ENCODE measurements around the gene LRIF1. TPM values are rescaled to one million over a fixed set of nuclear protein-coding genes. Genes with fewer than 3 reads are reported as not detected.
"Not testable (repeated sequence)": the region's sequence is repeated elsewhere in the genome, so short reads cannot be mapped to it uniquely, and the experiment has no call there.

The LRIF1 gene, protein sequence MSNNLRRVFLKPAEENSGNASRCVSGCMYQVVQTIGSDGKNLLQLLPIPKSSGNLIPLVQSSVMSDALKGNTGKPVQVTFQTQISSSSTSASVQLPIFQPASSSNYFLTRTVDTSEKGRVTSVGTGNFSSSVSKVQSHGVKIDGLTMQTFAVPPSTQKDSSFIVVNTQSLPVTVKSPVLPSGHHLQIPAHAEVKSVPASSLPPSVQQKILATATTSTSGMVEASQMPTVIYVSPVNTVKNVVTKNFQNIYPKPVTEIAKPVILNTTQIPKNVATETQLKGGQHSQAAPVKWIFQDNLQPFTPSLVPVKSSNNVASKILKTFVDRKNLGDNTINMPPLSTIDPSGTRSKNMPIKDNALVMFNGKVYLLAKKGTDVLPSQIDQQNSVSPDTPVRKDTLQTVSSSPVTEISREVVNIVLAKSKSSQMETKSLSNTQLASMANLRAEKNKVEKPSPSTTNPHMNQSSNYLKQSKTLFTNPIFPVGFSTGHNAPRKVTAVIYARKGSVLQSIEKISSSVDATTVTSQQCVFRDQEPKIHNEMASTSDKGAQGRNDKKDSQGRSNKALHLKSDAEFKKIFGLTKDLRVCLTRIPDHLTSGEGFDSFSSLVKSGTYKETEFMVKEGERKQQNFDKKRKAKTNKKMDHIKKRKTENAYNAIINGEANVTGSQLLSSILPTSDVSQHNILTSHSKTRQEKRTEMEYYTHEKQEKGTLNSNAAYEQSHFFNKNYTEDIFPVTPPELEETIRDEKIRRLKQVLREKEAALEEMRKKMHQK
- total RNA-seq: 4.6 TPM

DNA sequence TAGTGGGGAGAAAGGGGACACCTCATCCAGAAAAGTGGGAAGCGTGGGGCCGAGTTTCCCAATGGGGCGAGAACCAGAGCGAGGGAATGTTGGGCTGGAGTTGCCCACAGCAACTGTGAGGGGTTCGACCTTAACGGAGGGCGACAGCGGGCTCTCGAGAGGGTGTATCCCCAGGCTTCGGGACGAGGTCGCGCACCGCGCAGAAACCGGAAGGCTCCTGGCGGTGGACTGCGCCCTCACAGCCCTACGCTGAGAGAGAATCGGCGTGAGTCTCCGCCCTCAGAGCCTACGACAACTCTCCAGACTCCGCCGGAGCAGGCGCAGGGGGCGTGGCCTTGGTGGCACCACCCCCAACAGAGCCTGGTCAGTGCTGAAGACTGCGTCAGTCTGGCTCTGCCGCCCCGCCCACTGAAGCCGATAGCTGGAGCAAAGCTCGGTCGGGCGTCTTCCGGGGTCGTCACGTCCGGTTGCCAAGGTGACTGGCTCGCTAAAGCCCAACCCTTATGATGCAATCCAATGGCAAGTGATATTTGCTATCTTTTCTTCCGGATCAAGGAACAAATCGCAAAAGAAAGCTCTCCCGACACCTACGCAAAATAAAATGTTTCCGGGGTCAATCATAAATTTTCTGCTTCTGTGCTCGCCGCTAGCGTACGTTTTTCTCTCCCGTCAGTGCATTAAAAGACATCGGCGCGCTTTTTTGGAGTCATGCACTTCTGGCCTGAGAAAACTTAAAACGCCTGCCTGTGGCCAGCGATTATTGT is at the start of gene LRIF1:
TSS of gene LRIF1 (minus strand) at position 232 of the 764 bp plus-strand sequence. CDS start 234 bp downstream, outside the sequence.
- DNase-seq (ENCODE audit: low read depth in 2 of 3, low spot score in 2 of 3): peak; percentile 97 to 100 (median 100)

DNA sequence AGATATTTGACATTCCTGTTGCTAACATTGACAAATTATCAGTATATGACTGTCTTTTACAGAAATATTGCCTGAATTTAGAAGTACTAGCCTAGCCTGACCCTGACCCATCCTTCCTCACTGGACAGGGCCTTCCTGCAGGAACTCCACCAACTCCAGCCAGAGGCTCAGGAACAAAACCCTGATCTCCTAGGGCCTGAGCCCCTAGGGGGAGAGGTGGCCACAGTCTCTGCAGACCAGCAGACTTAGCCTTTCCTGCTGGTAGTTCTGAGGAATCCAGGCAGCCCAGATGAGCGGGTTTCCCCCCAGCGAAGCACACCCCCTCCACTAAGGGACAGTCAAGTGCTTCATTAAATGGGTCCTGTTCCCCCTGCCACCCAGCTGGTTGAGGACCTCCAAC is 44.3 kb upstream of the LRIF1 start:
- no peak for DNase-seq (ENCODE audit: low read depth in 2 of 3, low spot score in 2 of 3)

DNA sequence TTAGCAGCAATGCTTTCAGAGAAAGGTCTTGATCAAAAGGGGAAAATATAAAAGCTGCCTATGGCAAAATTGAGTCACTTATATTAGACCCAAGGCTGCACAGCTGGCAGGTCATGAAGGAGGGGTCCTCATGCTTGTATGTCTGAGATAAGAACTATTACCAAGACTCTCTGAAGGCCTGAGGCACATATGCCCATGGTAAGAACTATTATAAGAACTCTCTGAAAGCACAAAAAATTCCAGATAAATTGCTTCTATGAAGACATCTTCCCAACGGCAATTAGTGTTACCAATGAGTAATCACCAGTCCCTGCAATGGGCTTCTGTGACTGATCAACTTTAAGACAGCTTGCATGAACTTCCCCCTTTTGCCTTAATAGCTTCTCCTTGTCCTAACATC is 42.8 kb upstream of the LRIF1 start:
- DNase-seq (ENCODE audit: low read depth in 2 of 3, low spot score in 2 of 3): no peak

DNA sequence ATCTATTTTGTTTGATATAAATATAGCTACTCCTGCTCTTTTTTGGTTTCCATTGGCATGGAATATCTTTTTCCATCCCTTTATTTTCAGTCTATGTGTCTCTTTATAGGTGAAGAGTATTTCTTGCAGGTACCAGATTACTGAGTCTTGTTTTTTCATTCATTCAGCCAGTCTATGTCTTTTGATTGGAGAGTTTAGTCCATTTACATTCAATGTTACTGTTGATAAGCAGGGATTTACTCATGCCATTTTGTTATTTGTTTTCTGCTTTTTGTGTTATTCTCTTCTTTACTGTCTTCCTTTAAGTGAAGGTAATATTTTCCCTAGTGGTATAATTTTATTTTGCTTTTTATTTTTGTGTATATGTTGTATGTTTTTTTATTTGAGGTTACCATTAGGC is 35.9 kb upstream of the LRIF1 start:
- DNase-seq (ENCODE audit: low read depth in 2 of 3, low spot score in 2 of 3): not testable (repeated sequence)

DNA sequence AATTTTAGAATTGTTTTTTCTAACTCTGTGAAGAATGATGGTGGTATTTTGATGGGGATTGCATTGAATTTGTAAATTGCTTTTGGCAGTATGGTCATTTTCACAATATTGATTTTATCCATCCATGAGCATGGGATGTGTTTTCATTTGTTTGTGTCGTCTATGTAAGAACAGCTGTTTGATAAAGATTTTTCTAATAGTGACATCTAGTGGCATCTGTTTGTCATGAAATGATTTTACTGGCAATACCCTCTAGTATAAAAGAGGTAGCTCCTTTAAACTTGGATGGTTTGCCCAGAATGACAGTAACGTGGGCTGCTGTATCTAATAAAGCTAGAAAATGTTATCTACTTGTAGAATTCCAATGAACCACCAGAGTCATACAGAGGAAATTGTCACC is 28.6 kb upstream of the LRIF1 start:
- DNase-seq (ENCODE audit: low read depth in 2 of 3, low spot score in 2 of 3): peak in 2 of 3 donors; percentile 15 to 60

DNA sequence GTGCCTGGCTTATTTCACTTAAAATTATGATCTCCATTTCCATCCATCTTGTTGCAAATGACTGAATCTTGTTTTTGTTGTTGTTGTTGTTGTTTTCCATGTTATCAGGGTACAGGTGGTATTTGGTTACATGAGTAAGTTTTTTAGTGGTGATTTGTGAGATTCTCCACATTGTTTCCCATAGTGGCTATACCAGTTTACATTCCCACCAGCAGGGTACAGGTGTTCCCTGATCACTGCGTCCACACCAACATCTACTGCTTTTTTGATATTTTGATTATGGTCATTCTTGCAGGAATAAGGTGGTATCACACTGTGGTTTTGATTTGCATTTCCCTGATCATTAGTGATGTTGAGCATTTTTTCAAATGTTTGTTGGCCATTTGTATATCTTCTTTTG is 27.6 kb upstream of the LRIF1 start:
- DNase-seq (ENCODE audit: low read depth in 2 of 3, low spot score in 2 of 3): not testable (repeated sequence)

DNA sequence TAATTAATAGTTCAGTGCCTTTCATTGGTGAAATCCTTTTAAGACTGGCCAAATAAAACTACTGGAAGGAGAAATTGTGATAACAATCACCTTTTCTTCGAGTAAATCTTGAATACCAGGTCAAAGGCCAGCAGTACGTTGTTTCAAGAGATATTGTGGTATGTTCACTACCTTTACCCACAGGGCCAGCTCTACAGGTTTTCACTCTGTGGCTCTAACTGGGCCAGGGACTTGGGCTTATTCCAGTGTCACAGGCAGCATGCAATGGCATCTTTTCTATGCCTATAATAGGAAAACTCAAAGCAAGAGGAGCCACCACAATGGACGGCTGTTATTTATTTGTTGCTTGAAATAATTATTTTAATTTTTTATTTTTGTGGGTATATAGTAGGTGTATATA is 26.8 kb upstream of the LRIF1 start:
- DNase-seq (ENCODE audit: low read depth in 2 of 3, low spot score in 2 of 3): no peak

DNA sequence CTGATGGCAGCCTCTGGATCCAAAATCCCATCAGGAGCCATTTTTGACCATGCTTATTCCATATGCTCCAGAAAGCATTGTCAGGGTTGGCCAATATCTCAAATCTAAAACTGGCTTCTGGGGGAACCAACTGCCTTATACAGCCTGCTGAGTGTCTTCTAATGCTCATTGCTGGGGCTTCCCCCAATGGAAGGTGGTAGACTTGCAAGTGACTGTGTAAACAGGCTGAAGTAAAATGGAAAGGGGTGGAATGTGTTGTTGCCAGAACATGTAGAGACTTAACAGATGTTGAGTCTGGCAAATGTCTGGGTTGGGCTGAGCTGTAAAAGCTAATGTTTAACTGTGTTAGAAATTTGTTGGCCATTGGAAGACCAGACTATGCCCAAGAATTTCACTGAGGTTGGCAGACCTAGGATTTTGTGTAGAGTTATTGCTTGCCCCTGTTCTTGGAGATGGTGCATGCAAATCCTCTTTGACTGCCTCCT is 22.7 kb upstream of the LRIF1 start:
- DNase-seq (ENCODE audit: low read depth in 2 of 3, low spot score in 2 of 3): no peak

DNA sequence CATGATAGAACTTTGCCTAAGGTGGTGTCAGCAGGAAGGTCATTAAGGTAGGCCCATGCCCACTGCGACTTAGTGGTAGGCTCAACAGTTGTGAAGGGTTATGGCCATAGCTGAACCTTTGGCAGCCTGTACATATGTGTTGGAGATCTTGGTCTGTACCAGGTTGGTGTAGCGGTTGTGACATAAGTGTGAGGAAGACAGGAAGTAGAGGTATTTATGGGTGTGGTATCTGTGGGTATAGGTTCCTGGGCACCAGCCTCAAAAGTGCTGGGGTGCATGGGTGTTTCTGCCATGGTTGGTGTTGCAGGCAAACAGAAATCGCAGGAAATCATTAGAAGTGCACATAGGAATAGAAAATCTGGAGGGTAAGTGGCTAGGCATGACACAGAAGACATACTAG is 18.6 kb upstream of the LRIF1 start:
- no peak for DNase-seq (ENCODE audit: low read depth in 2 of 3, low spot score in 2 of 3)

DNA sequence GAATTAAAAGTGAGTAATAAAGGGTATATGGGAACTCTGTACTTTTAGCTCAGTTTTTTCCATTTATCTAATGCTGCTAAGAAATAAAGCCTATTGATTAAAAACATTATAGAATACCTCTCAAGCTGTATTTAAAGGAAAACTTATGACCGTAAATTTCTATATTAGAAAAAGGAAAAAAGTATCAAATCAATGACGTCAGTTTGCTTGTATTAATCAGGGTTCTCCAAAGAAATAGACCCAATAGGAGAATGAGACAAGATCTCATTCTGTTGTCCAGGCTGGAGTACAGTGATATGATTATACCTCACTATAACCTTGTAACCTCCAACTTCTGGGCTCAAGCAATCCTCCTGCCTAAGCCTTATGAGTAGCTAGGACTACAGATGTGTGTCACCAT is 15.4 kb upstream of the LRIF1 start:
- DNase-seq (ENCODE audit: low read depth in 2 of 3, low spot score in 2 of 3): no peak

DNA sequence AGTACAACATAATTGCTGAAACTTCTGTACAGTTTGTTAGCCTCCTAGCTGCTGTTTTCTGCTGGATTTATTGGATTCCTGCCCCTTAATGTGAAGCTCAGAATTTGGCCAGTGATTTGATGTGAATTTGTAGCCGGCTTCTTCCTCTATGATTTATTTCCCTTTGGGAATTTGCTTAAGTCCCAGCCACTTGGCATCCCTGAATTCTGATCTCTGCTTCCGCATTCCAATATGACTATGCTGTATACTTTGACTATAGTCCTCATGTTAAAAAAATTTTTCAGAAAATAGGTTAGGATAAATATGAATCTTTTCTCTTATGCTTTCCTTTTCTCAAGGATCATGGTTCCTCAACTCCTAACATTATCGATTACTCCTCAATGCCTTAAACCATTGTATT is 12.4 kb upstream of the LRIF1 start:
- DNase-seq (ENCODE audit: low read depth in 2 of 3, low spot score in 2 of 3): no peak

DNA sequence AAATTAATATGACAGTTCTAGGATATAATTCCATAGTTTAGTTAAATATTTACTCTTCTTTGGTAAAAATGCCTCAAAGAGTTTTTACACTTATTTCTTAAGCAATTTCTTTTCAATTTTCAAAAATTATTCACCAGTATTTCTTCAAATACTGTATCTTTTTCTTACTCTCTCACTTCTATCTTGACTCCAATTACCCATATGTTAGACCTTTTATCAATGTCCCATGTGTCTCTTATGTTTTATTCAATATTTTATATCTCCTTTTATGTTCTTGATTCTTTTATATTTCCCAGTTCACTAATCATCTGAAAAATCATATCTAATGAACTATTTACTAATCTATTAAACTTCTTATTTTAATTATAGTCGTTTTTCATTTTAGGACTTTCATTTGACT is 11.5 kb upstream of the LRIF1 start:
- DNase-seq (ENCODE audit: low read depth in 2 of 3, low spot score in 2 of 3): no peak

DNA sequence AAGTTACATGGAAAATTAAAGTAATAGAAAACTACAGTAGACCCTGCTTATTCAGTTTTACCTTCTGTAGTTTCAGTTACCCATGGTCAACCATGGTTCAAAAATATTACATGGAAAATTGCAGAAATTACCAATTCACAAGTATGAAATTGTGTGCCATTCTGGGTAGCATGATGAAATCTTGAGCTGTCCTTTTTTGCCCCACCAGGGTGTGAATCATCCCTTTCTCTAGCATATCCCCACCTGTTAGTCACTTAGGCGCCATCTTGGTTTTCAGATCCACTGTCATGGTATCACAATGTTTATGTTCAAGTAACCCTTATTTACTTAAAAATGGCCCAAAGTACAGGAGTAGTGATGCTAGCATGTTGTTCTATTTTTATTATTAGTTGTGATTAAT is 3.5 kb upstream of the LRIF1 start:
- no peak for DNase-seq (ENCODE audit: low read depth in 2 of 3, low spot score in 2 of 3)

DNA sequence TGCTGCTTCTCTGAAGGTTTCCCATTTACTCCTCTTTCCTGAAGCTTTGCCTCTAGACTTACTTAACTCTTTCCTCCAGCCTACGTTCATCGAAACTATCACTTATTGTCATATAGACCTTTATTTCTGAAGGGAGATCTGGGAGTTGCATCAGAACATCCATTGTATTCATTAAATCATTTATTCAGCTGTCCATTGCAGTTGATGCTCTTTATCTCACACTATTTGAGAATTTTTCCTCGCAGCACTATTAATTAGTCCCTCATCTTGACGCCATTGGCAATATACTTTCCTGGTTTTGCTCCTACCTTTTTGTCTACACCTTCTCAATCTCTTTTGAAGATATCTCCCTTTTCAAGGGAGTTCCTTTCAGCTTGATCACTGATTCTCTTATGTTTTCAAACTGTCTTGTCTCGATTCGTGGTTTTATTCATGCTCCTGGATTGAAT is 757 bp upstream of the LRIF1 start:
- no peak for DNase-seq (ENCODE audit: low read depth in 2 of 3, low spot score in 2 of 3)

DNA sequence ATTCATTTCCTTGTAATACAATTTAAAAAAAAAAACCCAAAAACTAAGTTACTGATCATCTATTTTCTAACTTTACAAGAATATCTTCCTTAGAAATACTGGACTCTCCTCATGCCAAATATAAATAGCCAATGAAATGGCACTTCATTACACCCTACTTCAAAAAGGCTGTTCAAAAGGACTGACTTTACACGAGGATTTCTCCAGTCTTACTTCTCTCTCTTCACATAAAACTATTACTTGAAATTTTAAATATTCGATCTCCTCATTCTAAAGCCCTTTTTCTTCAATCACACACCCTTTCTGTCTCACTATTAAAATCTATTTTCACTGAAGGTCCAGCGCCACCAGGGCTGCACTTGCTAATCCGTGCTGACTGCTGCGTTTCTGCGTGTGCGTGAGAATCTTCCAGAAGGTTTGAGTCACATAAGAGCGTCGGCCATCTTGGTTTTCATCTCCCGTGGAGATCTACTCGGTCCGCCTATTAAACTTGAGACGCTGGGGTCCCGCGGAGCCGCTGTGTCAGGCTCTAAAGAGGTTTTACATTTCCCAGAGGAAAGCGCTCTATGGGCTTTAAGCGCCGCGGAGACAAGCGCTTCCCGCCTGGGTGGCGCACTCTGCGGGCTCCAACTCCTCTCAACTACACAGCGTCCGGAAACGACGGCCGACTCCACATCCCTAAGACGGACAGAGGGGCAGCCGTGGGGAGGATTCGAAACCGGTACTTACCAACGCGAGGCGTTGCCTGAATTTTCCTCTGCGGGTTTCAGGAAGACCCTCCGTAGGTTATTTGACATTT is 631 bp downstream of the LRIF1 start:
- DNase-seq (ENCODE audit: low read depth in 2 of 3, low spot score in 2 of 3): peak in 2 of 3 donors; percentile 85 to 89

DNA sequence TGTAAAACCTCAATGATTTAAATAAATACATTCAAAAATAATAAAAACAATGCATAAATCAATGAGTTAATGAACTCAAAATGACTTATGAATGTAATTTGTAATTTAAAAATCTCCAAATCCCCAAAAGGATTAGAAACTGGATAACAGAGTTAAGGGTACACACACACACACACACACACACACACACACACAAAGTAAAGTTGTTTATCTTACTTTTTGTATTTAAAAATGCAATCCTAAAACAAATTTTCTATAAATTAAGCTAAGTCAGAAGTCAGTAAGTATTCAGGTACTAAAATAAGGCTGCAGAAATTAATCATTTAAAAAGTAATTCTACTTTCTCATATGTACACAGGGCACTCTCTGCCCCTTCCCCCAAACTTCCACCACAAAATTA is 1.8 kb downstream of the LRIF1 start:
- no peak for DNase-seq (ENCODE audit: low read depth in 2 of 3, low spot score in 2 of 3)

DNA sequence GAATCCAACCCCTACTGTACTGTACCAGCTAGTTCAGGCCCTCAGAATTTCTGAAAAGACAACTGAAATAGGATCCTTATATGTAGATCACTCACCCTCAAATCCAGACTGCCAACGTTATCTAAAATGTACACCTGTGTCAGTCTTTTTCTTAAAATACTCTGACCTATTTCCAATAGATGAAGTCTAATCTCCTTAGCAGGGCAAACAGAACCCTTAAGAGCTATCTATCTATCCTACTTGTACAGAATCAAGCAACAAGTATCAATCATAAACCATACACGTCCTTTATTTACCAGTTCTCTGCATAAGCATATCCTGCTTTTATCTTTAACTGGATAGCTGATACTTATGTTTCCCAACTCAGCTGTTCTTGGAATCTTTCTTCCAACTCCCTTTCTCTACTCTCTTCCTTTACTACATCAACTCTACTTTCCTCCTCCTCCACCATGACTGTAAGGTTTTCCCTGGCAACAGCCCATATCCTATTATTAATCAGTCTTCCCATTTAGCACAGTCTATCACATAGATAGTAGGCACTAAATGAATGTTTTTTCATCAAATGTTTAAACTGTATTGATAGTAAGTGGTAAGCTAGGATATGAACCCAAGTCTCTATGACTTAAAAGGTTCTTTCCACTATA is 2.8 kb downstream of the LRIF1 start:
- DNase-seq (ENCODE audit: low read depth in 2 of 3, low spot score in 2 of 3): no peak

DNA sequence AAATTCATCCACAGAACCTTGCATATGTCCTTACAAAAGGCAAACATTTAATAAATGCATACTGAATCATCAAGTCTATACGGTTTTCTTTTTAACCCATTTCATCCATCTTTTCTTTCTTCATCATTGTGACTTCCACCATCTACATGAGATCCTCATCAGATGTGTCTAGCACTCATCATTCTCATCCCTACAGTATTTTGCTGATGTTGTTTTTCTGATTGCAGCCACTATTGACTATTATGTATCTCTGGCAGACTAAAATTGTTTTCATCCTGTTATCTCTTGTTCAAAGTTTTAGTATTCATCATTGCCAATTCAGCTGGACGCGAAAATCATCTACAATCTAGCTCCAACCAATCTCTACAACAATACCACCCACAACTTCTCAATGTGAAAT is 5.9 kb downstream of the LRIF1 start:
- no peak for DNase-seq (ENCODE audit: low read depth in 2 of 3, low spot score in 2 of 3)

DNA sequence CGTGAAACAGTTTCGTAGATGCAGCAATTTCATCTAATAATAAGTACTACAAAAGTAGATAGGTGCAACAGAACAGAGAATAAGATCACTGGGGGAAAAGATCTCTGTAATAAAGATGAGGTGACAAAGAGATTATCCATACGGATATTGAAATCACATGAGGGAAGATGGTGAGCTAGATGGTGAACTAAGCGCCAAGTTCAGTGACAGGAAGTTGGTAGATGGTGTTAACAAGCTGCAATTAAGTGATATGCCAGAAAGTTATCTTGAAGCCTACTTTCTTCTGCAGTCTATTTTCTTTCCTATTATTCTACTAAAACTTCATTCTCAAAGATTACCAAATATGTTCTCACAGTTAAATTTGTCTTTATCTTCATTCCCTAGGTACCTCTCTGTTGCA is 7.1 kb downstream of the LRIF1 start:
- DNase-seq (ENCODE audit: low read depth in 2 of 3, low spot score in 2 of 3): no peak

DNA sequence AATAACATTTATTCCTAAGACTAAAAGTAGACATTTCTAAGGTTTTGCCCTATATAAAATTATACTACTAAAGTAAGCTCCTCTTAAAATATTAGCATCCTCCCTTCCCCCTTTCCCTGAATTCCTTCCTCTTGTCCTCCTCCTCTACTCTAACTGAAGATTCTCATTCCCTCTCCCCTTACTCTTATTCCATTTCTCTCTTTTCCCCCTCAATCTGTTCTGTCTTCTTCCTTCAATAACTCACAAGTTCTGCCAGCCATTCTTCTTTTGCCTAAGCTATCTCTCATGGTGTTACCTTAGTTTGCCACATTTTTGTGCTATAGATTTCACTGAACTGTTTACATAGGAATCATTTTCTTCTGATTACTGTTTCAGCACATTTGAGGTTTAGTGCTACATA is 10.7 kb downstream of the LRIF1 start:
- DNase-seq (ENCODE audit: low read depth in 2 of 3, low spot score in 2 of 3): no peak

All from hematopoietic multipotent progenitor cell (in vitro differentiated cells).